ENCODE results near the gene TMCO5A. TPM values are rescaled to one million over a fixed set of nuclear protein-coding genes. Genes with fewer than 3 reads are reported as not detected.

Gene TMCO5A
- total RNA-seq, 1 donor from 2014 or later = not detected

- H3K4me1 Mint-ChIP-seq (ENCODE audit: low read depth) = no peaks in the 10 kb centered on the region
- peaks cover 6% of the 10 kb centered on the region for H3K9me3 Mint-ChIP-seq (ENCODE audit: low read depth)
- no peaks in the 10 kb centered on the region for H3K36me3 Mint-ChIP-seq (ENCODE audit: low read depth)
- no peak for TF ChIP-seq CTCF (IDR thresholded peaks at IDR 0.05)
- no peak for DNase-seq (ENCODE audit: low spot score)
- no peak overlapping the region for H3K4me3 Mint-ChIP-seq (ENCODE audit: unreplicated experiment)
- no peak overlapping the region for H3K27ac Mint-ChIP-seq (ENCODE audit: unreplicated experiment)
- peaks cover 22% of the 10 kb centered on the region for H3K27me3 Mint-ChIP-seq (ENCODE audit: low read depth)
These were observed 33.3 kb downstream of the TMCO5A start for GRCh38 chr15:37967788-37968187.

- no peak for TF ChIP-seq CTCF (IDR thresholded peaks at IDR 0.05)
- Mint-ChIP-seq H3K36me3 (ENCODE audit: low read depth) (peaks cover 4% of the 10 kb centered on the region), H3K4me3 (ENCODE audit: unreplicated experiment) (no peak overlapping the region), H3K9me3 (ENCODE audit: low read depth) (peaks cover 15% of the 10 kb centered on the region), H3K27me3 (ENCODE audit: low read depth) (peaks cover 19% of the 10 kb centered on the region), H3K27ac (ENCODE audit: unreplicated experiment) (no peak overlapping the region), H3K4me1 (ENCODE audit: low read depth) (no peaks in the 10 kb centered on the region)
- no peak for DNase-seq (ENCODE audit: low spot score)
These were observed 39.4 kb downstream of the TMCO5A start for GRCh38 chr15:37973856-37974255.

- Mint-ChIP-seq H3K27ac (ENCODE audit: unreplicated experiment) (no peak overlapping the region), H3K4me1 (ENCODE audit: low read depth) (no peaks in the 10 kb centered on the region), H3K9me3 (ENCODE audit: low read depth) (peaks cover 6% of the 10 kb centered on the region), H3K36me3 (ENCODE audit: low read depth) (peaks cover 4% of the 10 kb centered on the region), H3K4me3 (ENCODE audit: unreplicated experiment) (no peak overlapping the region), H3K27me3 (ENCODE audit: low read depth) (peaks cover 19% of the 10 kb centered on the region)
- TF ChIP-seq CTCF (IDR thresholded peaks at IDR 0.05) = no peak
- peak; percentile 52 for DNase-seq (ENCODE audit: low spot score)
These were observed 43.8 kb downstream of the TMCO5A start for GRCh38 chr15:37978231-37978630.

- no peaks in the 10 kb centered on the region for H3K9me3 Mint-ChIP-seq (ENCODE audit: low read depth)
- no peak for TF ChIP-seq CTCF (IDR thresholded peaks at IDR 0.05)
- H3K27ac Mint-ChIP-seq (ENCODE audit: unreplicated experiment) = no peak overlapping the region
- no peak overlapping the region for H3K4me3 Mint-ChIP-seq (ENCODE audit: unreplicated experiment)
- H3K36me3 Mint-ChIP-seq (ENCODE audit: low read depth) = peaks cover 2% of the 10 kb centered on the region
- no peak for DNase-seq (ENCODE audit: low spot score)
- H3K4me1 Mint-ChIP-seq (ENCODE audit: low read depth) = no peaks in the 10 kb centered on the region
- peaks cover 9% of the 10 kb centered on the region for H3K27me3 Mint-ChIP-seq (ENCODE audit: low read depth)
These were observed 45.4 kb downstream of the TMCO5A start for GRCh38 chr15:37979671-37980409.

- no peak overlapping the region for H3K27ac Mint-ChIP-seq (ENCODE audit: unreplicated experiment)
- peaks cover 2% of the 10 kb centered on the region for H3K36me3 Mint-ChIP-seq (ENCODE audit: low read depth)
- DNase-seq (ENCODE audit: low spot score) = no peak
- H3K4me3 Mint-ChIP-seq (ENCODE audit: unreplicated experiment) = no peak overlapping the region
- no peaks in the 10 kb centered on the region for H3K4me1 Mint-ChIP-seq (ENCODE audit: low read depth)
- no peak for TF ChIP-seq CTCF (IDR thresholded peaks at IDR 0.05)
- no peaks in the 10 kb centered on the region for H3K9me3 Mint-ChIP-seq (ENCODE audit: low read depth)
- peaks cover 4% of the 10 kb centered on the region for H3K27me3 Mint-ChIP-seq (ENCODE audit: low read depth)
These were observed 46.8 kb downstream of the TMCO5A start for GRCh38 chr15:37981201-37981600.

Data from chondrocyte (in vitro differentiated cells).